ENCODE data around the gene PODN.

PODN gene

DNA sequence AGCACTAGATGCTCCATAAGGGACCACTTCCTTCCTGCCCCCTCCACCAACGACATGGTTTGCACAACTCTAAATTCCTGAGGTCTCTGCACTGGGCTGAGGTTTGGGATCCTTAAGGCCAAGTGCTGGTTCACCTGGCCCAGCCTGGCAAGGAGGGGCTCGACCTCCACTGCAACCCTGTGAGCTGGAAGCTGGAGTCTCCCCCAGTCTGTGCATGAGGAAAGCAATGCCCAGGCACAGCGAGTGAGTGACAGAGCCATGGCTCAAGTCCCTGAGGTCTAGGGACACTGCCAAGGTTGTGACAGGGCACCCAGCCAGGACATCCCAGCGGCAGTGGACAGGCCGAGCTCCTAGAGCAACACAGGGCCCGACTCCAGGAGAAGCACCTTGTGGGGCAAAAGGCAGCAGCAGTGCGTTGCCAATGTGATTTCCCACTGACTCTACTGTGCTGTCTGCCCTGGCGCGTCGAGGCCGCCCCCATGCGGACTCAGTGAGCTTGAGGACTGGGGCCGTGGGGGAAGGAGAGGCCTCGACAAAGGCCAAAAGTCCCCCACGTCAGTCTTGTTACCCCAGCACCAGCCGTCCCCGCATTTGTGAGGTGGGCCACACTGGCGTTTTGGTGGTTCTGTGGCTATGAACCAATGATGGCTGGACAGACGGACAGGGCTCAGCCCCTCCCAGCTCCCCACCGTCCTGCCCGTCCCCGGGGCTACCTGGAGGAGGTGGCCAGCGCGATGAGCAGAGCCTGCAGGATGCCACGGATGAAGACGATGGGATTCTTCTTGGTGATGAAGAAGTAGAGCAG lies 30.0 kb downstream of the PODN start:
- no peak for DNase-seq

- no peak for DNase-seq
These were observed 30.8 kb downstream of the PODN start for GRCh38 chr1:53092659-53093450.

GRCh38 chr1:53093451-53093754 lies 31.4 kb downstream of the PODN start:
- no peak for DNase-seq

DNA sequence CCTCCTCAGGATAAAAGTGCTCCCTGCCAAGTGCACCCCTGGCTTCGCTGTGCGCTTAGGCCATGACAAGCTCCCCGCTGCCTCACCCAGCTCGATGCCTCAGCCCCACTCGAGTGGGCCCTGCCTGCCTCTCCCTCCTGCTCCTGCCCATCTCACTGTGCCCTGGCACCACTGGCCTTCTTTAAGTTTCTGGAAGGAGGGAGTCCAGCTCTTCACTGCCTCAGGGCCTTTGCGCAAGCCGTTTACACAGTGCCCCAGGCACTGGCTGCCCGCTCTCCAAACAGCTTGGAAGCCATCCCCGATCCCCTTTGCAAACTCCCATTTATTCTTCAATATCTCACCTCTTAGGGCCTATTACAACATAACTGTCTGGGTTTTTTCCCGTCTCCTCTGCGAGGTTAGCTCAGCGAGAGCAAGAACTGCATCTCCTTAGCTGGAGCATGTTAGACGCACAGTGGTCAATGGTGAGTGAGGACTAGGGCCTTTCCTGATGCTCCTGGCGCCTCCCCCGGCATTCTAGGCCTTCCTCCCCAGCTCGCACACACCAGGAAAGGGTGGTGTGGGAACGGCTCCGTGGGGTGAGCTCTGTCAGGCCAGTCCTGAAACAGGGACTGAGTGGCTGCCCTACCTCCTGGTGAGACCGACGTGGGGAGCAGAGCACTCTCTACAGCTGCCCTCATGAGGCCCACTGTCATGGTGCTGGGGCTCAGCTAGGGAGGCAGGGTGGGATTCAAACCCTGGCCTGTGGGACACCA lies 31.9 kb downstream of the PODN start:
- no peak for DNase-seq

GRCh38 chr1:53094533-53094919 lies 32.5 kb downstream of the PODN start:
- DNase-seq = no peak

DNA sequence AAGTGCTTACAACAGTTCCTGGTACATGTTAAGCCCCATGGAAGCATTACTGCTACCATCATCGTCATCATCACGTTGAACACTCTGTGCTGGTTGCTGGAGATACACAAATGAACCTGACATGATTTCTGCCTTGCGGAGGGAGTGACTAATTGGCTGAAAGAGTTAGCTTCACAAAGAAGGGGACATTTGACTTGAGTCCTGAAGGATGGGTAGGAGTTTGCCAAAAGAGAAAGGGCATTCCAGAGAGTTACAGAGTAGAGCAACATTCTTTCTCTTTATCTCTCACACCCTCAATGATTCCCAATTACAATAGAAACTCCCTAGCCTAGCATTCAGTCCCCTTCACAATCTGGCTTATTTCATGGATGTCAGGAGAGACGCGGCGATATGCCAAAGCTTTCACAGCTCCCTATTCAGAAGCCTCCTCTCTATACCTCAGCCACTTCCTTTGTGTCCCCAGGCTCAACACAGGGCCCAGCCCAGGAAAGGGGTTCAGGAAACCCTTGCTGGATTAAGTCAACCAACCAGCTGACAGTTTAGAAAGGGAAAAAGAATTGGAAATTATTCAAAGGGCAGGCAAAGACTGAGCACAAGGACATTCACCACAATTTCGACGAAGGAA lies 42.4 kb downstream of the PODN start:
- DNase-seq = no peak

DNA sequence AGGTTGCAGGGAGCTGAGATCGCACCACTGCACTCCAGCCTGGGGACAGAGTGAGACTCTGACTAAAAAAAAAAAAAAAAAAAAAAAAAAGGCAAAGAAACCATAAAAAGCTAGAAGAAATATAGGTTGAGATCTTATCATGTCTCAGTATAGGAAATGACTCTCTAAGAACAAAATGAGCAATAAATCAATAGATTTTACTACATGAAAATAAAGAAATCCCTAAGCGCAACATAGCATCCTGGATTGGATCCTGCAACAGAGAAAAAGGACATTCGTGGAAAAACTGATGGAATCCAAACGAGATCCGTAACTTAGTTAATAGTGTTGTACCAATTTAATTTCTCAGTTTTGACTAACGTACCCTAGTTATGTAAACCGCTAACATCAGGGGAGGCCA lies 45.1 kb downstream of the PODN start:
- no peak for DNase-seq

- DNase-seq = no peak
These were observed 45.7 kb downstream of the PODN start for GRCh38 chr1:53107570-53108322.

DNA sequence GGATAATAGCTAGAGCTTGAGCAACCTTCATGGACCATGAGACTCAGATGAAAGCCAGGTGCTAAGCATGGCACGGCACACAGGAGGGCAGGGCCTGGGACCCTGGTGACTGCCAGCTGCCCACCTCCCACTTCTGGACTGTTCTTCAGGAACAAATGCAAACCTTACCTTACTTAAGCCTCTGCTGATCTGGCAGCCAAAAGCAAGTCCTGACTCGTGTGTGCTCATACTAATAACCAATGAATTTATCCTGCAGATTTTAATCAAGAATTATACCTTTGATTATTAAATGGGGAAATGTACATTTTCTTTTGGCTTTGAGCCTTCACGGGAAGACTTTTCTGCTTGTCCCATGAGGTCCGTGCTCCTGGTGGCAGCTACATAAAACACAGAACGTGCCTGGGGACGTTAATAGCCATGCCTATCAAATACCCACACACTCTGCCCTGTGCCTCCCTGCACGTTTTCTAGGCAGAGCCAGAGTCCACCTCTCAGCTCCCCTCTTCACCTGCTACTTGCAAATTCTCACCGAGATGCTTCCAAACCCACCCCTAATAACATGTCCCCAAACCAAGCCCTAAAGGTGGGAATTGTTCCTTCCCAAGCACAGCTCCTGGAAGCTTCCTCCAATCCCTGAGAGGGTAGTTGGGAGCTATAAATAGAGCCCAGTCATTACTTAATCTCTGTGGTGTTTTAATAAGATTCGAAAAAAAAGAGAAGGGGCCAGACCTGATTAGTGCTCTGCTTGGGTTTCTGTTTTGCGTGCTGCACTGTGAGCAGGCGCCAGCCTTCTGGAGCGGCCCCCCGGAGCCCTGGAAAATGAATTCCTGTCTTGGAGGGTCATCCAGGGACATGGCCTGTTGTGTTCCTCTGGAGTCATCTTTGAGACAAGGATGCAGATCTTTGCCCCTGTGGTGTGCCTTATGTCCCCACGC lies 46.9 kb downstream of the PODN start:
- DNase-seq = no peak

- no peak for DNase-seq
These were observed 48.5 kb downstream of the PODN start for GRCh38 chr1:53110370-53111072.

DNA sequence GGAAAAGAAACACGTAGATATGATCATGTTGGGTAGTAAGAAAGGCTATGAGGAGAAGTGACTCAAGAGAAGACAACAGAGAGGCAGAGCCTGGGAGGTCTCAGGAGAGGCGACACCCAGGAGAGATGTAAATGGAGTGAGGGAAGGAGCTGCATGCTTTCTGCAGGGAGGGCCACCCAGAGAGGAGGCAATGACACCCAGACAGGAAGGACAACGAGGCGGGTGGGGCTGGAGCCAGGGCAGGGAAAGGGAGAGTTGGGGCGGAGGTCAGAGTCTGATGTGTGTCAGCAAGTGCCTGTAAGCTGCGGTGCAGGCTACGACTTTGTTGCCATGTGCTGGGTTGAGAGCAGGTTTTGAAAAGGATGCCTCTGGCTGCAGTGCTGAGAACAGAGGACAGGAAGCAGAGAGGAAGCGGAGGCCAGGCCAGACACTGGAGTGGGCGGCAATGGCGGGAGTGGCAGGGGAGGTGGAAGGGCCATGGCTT lies 49.1 kb downstream of the PODN start:
- no peak for DNase-seq

- DNase-seq = no peak
These were observed 49.7 kb downstream of the PODN start for GRCh38 chr1:53111693-53112092.

GRCh38 chr1:53112271-53112774 lies 50.3 kb downstream of the PODN start:
- DNase-seq = no peak

- DNase-seq = no peak
These were observed 50.8 kb downstream of the PODN start for GRCh38 chr1:53112861-53113260.

DNA sequence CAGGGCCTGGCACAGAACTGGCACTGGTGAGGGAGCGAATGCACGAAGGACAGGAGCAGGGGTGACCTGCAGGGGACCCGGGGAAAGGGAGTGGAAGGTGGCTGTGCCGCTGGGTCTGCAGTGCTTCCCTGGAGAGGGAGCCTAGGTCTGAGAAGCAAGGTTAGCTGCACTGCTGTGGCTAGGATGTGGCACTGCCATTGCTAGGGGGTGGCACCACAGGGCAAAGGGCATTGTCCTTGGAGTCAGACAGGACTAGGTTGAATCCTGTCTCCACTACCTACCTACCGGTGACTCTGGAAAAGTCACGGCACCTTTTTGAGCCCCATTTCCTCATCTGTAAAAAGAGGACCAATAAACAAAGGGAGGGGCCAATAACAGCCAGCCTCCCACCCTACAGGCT lies 52.1 kb downstream of the PODN start:
- DNase-seq = no peak

GRCh38 chr1:53114581-53115400 lies 52.8 kb downstream of the PODN start:
- DNase-seq = no peak

DNA sequence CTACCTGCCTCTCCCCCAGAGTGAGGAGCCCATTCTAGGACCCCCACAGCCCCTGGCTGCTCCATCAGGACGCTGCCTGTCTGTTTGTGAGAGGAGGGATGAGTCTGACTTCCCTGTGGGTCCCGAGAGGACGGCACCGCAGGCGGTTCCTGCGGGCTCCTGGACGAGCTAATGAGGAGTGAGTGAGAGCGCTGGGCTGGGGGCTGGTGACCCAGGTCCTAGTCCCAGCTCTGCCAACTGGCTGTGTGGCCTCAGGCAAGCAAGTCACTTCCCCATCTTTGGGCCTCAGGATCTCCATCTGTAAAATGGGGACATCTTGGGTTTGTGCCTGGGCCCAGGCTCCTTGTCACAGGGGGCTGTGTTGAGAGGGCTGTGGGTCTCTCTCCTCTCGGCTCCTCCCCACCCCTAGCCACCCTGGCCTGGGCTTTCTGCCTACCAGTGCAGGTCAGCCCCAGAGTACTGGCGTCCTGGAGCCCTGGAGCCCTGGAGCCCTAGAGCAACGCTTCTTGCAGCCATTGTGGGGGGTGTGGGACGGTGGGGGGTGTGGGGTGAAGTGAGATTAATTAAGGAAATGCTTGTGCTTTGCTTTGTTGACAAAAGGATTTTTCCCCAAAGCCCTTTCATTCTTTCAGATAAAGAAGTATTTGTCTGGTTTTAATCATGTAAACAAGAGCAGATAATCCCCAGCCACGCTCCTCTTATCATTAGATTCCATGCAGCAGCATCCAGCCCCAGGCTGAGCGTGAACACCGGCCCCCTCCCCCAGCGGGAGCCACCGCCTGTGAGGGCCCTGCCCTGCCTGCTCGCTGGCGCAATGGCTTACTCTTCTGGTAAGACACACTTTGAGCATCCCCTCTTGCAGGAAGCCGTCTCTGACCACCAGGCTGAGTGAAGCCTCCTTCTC lies 53.6 kb downstream of the PODN start:
- no peak for DNase-seq

DNA sequence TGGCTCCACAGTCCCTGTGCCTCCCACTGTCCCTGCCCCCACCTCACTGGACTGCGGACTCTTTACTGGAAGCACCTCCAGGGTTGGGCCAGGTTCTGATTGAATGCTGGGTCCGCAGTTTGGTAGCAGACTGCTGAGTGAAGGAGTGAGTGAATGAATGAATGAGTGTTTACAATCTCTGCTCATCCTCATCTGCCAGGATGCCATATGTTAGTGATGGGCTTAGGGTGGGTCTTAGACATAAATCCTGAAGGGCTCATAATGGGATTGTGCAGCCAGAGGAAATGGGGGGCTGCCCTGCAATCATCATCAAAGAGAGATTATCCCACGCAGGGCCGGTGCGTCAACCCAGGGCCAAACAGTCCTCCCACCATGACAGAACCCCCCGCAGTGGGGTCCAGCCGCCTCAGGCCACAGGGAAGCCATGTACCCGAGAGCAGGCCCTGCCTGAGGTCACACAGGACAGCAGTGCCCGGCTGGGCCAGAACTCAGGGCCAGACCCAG lies 54.3 kb downstream of the PODN start:
- no peak for DNase-seq
